Measurements from ENCODE around the gene BTRC. TPM values are rescaled to one million over a fixed set of nuclear protein-coding genes. Genes with fewer than 3 reads are reported as not detected.
"Not testable (repeated sequence)": the region's sequence is repeated elsewhere in the genome, so short reads cannot be mapped to it uniquely, and the experiment has no call there.

The BTRC gene
- total RNA-seq, 1 donor from 2014 or later = 12.1 TPM

DNA sequence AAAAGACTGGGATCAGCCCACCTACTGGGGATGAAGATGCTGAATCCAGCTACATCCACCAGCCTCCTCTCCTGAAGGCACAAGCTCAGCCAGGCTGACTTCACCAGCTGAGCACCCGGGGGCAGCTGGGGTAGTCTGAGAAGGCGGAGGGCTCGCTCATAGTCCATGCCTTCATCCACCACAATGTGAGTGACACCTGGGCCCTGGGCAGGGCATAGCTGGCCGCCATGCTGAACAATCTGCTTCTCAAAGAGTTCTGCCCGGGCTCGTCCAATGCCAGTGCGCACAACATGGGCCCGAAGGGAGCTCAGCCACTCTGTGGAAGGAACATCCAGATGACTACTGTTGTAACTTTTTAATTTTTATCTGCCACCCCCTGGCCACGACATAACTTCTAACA, 231.9 kb downstream of the BTRC start:
- no peak for DNase-seq

GRCh38 chr10:101587725-101588653, 234.0 kb downstream of the BTRC start, which contains the start of the genes DPCD and POLL:
Gene DPCD, plus strand, starts transcription at chr10:101588321. Its CDS starts 16 bp downstream, at chr10:101588337.
Gene POLL, minus strand, starts transcription at chr10:101588257. Its CDS starts 897 bp downstream, at chr10:101587360.
- peak; percentile 92 for DNase-seq

DNA sequence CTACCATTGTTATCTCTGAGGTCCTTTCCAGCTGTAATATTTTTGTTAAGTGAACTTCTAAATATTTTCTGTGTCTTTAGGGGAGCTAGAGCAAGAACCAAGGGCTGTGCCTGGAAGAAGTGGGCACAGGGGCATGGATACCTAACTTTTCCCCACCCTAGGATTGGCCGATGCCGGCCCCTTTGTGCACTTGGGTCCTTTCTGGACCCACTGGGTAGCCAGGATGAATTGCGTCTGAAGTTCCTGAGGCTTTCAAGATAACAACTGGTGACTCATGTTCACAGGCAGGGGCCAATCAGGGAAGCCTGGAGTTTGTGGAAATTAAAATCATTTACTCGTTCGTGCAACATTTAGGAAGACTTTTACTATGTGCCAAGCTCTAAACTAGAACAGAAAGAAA, 234.9 kb downstream of the BTRC start:
- DNase-seq = no peak

DNA sequence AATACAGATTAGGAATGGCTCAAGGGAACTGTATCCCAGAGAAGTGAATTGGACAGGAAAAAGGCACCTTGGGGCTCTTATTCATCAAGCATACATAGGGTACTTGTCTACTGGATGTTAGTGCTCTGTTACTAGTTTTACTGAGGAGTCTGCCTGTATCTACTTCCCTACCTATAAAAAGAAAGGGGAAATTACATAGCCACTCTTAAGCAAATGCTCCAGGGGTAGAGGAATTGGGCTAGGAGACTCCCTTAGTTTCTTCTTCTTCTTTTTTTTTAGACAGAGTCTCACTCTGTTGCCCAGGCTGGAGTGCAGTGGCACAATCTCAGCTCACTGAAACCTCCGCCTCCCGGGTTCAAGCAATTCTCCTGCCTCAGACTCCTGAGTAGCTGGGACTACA, 239.4 kb downstream of the BTRC start:
- DNase-seq = not testable (repeated sequence)

- DNase-seq = peak; percentile 51
Observed at GRCh38 chr10:101595591-101596433, 241.8 kb downstream of the BTRC start.

- no peak for DNase-seq
Observed at GRCh38 chr10:101597091-101597900, 243.3 kb downstream of the BTRC start.

DNA sequence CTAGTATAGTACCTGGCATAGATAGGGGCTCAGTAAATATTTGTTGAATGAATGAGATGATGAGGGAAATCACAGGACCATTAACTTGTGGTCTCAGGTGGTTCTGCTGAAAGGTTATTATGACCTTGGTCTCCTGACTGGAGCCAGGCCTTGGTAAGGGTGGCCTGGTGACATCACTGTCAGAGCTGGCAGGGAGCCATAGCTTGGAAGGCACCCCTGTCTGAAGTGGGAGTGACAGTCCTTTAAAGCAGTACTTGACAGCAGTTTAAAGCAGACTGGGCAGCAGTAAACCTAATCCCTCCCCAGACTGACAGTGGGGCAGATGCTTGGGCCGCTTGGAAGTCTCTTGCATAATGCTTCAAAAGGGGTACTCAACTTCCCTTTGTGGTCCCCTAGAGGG, 247.6 kb downstream of the BTRC start:
- no peak for DNase-seq

DNA sequence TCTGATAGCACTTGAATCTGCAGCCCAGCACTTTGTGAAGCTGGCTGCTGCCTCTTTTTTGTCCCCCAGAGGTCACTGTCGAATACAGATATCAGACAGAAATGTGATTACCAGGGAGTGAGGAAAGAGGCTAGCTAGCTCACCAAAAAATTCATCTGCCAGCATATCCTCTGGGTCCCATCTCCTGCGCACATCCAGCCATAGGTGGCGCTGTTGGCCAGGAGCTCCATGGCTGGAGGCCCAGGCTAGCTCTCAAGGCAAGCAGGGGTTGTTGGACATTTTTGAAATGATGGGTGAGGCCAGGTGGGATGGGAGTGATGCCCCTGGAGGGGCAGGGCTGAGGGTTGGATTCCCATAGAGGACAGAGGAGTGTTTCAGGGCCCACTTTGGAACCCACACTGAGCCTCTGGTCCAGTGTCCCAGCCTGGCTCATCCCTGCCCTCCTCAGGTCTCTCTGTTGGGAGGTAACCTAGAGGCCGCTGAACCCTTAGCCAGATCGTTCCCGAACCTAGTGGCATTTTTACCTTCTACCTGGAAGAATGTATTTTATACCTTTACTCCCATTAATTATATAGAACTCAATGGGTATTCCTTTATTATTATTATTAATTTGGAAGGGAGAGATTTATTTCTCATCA, 248.9 kb downstream of the BTRC start:
- no peak for DNase-seq

Small RNA genes lying within 50 kb of the gene (small RNA-seq; reads per million reads assigned to genes)
- gene MIR3158-1 (ENCODE audit: low replicate concordance) (not detected), gene RNU2-43P (ENCODE audit: low replicate concordance) (0.07 reads per million), gene RNU2-59P (ENCODE audit: low replicate concordance) (5.8 reads per million, percentile 91 among the genes with 10 or more reads in this experiment)

Other genes starting within 250 kb of the BTRC start
- gene TLX1, start 222.9 kb upstream of the BTRC start, total RNA-seq = not detected
- 0.20 TPM for gene LBX1, start 124.7 kb upstream of the BTRC start, total RNA-seq
- 11.0 TPM for gene POLL, start 234.1 kb downstream of the BTRC start, total RNA-seq
- gene DPCD, start 234.2 kb downstream of the BTRC start, total RNA-seq = 21.5 TPM

Measured in skin of body (tissue), 3 donors.